Left colon (tissue), 2 donors: Measurements from ENCODE around the gene MIEN1. TPM values are rescaled to one million over a fixed set of nuclear protein-coding genes. Genes with fewer than 3 reads are reported as not detected.
A peak's percentile ranks its signal among the peaks of the same experiment; 100 is the strongest.
"Not testable (repeated sequence)": the region's sequence is repeated elsewhere in the genome, so short reads cannot be mapped to it uniquely, and the experiment has no call there.

Source experiments
- ATAC-seq: fragments of 200-7000 bp; cut with Tn5 transposase; one replicate; pipeline ENCODE4 v1.9.1; 2020; ENCODE audit warnings: mild to moderate bottlenecking, moderate library complexity
- DNase-seq, 2 donors: peaks; one replicate each; pipeline ENCODE4 v3.0.0-alpha.2; 2020
- intact Hi-C, 2 donors: fragments of 100-400 bp; cut with DNase I in 1 of 2; cut with micrococcal nuclease in 1 of 2; formaldehyde crosslinking; loops; one replicate each; pipeline versions ENCODE4 v1.11.2 to v1.14.0; 2022; cut with DNase I, micrococcal nuclease
- total RNA-seq, 2 donors: library from RNA; stranded (reverse); fragmentation: NEBNext Ultra II Directional; extraction: Animal tissue kit (Norgen Biotek cat#: 25700); gene quantifications; one replicate each; pipeline ENCODE4 v1.2.1, GENCODE V29; 2021
- donor health status: DM: no; HTN: no; CAD: no.
- donor health status: DM: yes; HTN: yes; CAD: no.

Gene MIEN1
- total RNA-seq, 2 donors from 2014 or later, result 66.5 to 85.6 TPM

GRCh38 chr17:39757176-39757662 is 26.9 kb upstream of the MIEN1 start:
- intact Hi-C loops, result no loop called here
- no peak for DNase-seq
- ATAC-seq, result no peak

GRCh38 chr17:39756380-39757079 is 26.2 kb upstream of the MIEN1 start:
- intact Hi-C loops, result no loop called here
- ATAC-seq (no peak), DNase-seq (no peak)

GRCh38 chr17:39755554-39756379 is 25.4 kb upstream of the MIEN1 start:
- ATAC-seq, result no peak
- intact Hi-C loops, result no loop called here
- peak in 1 of 2 donors; percentile 43 for DNase-seq

GRCh38 chr17:39754958-39755553 is 24.7 kb upstream of the MIEN1 start:
- intact Hi-C loops, result loop anchor here in 1 of 2 donors (5.0 kb wide), 1 partner anchor 133 kb away; no protein-coding TSS in a partner anchor
- ATAC-seq, result no peak
- DNase-seq, result no peak

GRCh38 chr17:39754161-39754957 is 24.0 kb upstream of the MIEN1 start:
- intact Hi-C loops, result loop anchor here in 1 of 2 donors (5.0 kb wide), 1 partner anchor 132 kb away; no protein-coding TSS in a partner anchor
- DNase-seq, result peak; percentile 96
- ATAC-seq, result peak; percentile 88

- intact Hi-C loops, result loop anchor here in 1 of 2 donors (5.0 kb wide), 1 partner anchor 131 kb away; no protein-coding TSS in a partner anchor
- peak; percentile 55 to 81 for DNase-seq
- peak; percentile 63 for ATAC-seq
Observed at GRCh38 chr17:39753514-39754160, 23.3 kb upstream of the MIEN1 start.

GRCh38 chr17:39752241-39752881 is 22.0 kb upstream of the MIEN1 start:
- DNase-seq (no peak), ATAC-seq (no peak)
- intact Hi-C loops, result loop anchor here in 1 of 2 donors (5.0 kb wide), 1 partner anchor 130 kb away; no protein-coding TSS in a partner anchor

GRCh38 chr17:39751637-39752036 is 21.3 kb upstream of the MIEN1 start:
- ATAC-seq (no peak), DNase-seq (no peak)
- intact Hi-C loops, result loop anchor here in 1 of 2 donors (5.0 kb wide), 1 partner anchor 129 kb away; no protein-coding TSS in a partner anchor

GRCh38 chr17:39751016-39751543 is 20.7 kb upstream of the MIEN1 start:
- no peak for DNase-seq
- no peak for ATAC-seq
- intact Hi-C loops, result loop anchor here in 1 of 2 donors (5.0 kb wide), 1 partner anchor 129 kb away; no protein-coding TSS in a partner anchor

- no peak for ATAC-seq
- intact Hi-C loops, result loop anchor here in 1 of 2 donors (5.0 kb wide), 1 partner anchor 128 kb away; no protein-coding TSS in a partner anchor
Observed at GRCh38 chr17:39750131-39751015, 20.0 kb upstream of the MIEN1 start.

GRCh38 chr17:39748444-39749034 is 18.2 kb upstream of the MIEN1 start:
- intact Hi-C loops, DNase-seq, ATAC-seq: not testable (repeated sequence)

More at GRCh38 chr17:39750131-39751015, 20.0 kb upstream of the MIEN1 start:
- no peak for DNase-seq

- DNase-seq, result no peak
- ATAC-seq, result no peak
- intact Hi-C loops, result no loop called here
Observed at GRCh38 chr17:39747745-39748144, 17.4 kb upstream of the MIEN1 start.

- ATAC-seq (no peak), DNase-seq (no peak)
- intact Hi-C loops, result no loop called here
Observed at GRCh38 chr17:39746145-39746461, 15.8 kb upstream of the MIEN1 start.

- DNase-seq (no peak), ATAC-seq (no peak)
- intact Hi-C loops, result no loop called here
Observed at GRCh38 chr17:39745335-39746144, 15.2 kb upstream of the MIEN1 start.

- ATAC-seq (no peak), DNase-seq (no peak)
- intact Hi-C loops, result no loop called here
Observed at GRCh38 chr17:39744836-39745215, 14.5 kb upstream of the MIEN1 start.
